GM21717 (cell line): ENCODE measurements around the gene ENTREP3.
"Not testable (repeated sequence)": the region's sequence is repeated elsewhere in the genome, so short reads cannot be mapped to it uniquely, and the experiment has no call there.

ENCODE experiments used
- ATAC-seq: cut with Tn5 transposase; IDR thresholded peaks from one replicate; pipeline ENCODE4 v1.9.1; 2021; ENCODE audit warnings: mild to moderate bottlenecking, moderate library complexity; ENCODE audit not compliant: unreplicated experiment

The ENTREP3 gene, protein sequence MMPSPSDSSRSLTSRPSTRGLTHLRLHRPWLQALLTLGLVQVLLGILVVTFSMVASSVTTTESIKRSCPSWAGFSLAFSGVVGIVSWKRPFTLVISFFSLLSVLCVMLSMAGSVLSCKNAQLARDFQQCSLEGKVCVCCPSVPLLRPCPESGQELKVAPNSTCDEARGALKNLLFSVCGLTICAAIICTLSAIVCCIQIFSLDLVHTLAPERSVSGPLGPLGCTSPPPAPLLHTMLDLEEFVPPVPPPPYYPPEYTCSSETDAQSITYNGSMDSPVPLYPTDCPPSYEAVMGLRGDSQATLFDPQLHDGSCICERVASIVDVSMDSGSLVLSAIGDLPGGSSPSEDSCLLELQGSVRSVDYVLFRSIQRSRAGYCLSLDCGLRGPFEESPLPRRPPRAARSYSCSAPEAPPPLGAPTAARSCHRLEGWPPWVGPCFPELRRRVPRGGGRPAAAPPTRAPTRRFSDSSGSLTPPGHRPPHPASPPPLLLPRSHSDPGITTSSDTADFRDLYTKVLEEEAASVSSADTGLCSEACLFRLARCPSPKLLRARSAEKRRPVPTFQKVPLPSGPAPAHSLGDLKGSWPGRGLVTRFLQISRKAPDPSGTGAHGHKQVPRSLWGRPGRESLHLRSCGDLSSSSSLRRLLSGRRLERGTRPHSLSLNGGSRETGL

DNA sequence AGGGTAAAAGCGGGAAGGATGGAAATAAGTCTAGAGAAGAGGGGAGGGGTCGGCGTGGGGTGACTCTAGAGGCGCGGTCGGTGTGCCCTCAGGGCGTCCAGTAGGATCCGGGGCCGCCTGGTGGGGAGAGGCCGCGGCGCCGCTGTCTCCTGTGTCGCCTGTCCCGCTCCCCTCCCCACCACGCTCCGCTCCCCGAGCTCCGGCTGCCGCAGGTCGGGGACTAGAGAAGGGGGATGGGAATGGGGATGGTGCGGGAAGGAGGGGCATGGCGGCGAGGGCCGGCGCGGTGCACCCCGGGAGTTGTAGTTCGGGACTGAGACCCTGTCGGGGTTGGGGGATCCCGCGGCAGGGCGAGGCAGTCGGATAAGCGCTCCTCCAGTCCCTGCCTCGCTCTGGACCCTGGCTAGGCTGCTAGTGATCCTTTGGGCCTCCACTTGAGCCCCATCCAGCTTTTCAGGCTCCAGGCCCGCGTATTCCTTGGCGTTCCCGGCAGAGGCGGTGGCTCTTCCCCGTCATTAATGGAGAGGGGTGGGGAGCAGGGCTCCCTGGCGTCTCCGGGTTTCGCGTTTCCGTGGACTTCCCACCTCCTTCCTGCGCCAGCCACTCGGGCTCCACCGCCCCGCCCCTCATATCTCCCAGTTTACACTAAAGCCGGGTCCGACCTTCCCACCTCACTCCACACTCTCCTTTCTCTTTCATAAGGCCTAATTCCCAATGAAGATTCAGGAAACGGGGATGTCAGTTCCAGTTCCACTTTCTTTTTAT is at the start of gene ENTREP3:
ENTREP3 (minus strand) TSS at position 241 of the 765 bp plus-strand sequence. CDS start 606 bp downstream, outside the sequence.
- ATAC-seq = peak; percentile 47

- no peak for ATAC-seq
Observed at GRCh38 chr1:155304558-155305063, 49.3 kb upstream of the ENTREP3 start.

GRCh38 chr1:155301342-155301841 is 46.1 kb upstream of the ENTREP3 start, which contains the start of gene PKLR:
PKLR (minus strand) TSS chr1:155301438; CDS start chr1:155301395, 43 bp downstream.
- ATAC-seq = no peak

DNA sequence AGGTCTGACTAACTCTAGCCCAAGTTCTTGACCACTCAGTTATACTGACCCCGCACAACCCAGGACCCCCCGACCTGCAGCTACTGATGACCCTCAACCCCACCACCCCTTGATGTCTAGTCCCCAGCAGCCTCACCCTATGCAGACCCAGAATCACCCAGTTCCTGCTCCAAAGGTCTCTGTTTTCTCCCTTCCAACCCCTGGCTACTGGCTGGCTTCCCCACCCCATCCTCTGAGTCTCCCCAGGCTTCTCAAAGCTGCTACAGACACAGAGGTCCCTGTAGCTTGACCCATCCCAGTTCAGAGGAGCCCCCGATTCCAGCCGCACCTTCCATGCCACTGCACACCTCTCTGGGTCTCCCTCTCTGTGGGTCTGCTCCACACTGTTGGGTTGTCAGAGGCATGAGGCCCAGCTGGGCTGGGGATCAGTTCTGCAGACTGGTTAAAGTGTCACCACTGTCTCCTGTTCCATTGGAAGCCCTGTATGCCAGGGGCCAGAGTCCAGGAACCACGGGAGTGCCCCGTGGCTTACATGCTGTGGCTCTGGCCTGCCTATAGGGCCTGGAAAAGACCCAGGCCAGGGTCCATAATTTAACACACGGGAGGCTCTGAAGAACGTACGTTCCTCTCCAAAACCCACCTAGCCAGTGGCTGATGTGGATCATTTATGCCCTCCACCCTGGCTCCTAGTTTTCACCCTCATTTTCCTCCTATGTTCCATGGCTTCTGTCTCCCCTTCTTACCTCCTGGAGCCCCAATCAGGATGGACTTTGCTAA is 45.5 kb upstream of the ENTREP3 start:
- ATAC-seq = no peak

DNA sequence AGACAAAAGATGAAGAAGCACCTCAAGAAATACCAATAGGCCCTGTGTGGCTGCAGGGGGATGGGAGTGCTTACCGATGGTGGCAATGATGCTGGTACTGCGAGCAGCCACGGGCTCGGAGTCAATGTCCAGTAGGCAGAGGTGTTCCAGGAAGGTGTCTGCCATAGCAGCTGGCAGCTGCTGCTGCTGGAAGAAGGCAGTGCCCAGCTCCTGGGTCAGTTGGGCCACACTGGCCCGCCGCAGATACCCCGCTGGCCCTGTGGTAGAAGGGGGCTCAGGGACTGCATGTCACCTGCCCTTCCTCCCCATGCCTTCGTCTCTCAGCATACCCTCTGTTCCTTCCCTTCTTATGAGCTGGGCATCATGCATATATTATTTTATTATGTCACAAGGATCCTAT is 44.7 kb upstream of the ENTREP3 start:
- ATAC-seq = no peak

- ATAC-seq = no peak
Observed at GRCh38 chr1:155297384-155297783, 42.1 kb upstream of the ENTREP3 start.

DNA sequence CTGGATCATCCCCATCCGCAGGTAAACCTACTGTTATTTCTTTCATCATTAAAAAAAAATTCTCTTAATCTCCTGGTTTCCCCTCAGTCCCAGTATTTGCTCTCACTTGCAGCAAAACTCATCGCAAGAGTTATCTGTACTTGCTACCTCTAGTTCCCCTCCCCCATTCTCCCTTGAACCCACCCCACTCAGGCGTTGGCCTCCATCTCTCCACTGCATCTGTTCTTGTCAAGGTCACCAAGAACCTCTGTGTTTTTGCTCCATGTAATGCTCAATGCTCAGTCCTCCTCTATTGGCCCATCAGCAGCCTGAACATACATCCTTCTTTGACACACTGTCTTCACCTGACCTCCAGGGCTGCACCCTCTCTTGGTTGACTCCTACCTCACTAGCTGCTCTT is 41.4 kb upstream of the ENTREP3 start:
- ATAC-seq = no peak

DNA sequence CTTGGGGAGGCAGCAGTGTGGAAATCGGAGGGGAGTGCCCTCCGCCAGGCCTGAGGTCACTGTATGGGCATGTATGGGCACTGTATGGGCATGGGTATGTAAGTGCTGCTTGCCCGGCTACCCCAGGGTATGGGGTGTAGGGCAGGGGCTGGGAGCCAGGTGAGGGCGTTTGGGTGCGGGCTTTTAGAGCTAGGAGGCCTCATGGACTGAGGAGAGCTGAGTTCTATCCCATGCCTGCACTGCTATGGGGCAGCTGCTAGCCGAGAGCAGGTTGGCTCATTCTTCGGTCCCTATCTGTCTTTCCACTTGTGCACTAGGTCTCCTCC is 40.6 kb upstream of the ENTREP3 start:
- ATAC-seq = no peak

DNA sequence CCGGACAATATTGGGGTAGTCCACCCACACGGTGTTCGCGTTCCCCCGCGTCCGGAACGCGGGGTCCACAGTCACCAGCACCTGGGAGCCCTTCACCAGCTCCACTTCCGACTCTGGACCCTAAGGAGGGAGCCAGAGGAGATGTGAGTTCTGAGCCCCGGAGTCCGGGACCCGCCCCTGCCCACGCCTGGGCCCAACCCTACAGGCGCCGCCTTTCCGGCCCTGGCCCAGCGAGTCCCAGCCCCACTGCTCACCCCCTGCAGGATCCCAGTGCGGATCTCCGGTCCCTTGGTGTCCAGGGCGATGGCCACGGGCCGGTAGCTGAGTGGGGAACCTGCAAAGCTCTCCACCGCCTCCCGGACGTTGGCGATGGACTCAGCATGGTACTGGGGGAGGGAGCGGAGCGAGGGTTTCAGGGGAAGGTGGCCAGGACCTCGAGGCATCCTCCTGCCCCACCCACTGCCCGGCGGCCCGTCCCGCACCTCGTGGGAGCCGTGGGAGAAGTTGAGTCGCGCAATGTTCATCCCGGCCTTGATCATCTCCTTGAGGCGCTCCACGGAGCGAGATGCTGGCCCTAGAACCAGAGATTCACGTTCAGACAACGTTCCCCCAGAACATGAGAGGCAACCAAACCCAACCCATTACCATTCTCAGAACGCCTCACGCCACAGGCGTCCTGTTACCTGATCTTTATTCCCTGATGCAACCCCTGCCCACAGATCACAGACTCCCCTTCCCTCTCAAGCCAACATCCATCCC is 40.1 kb upstream of the ENTREP3 start:
- ATAC-seq = no peak

GRCh38 chr1:155294520-155295182 is 39.4 kb upstream of the ENTREP3 start:
- no peak for ATAC-seq

GRCh38 chr1:155293086-155293749 is 37.9 kb upstream of the ENTREP3 start:
- no peak for ATAC-seq

GRCh38 chr1:155291006-155291405 is 35.7 kb upstream of the ENTREP3 start:
- not testable (repeated sequence) for ATAC-seq

GRCh38 chr1:155287987-155288543 is 32.8 kb upstream of the ENTREP3 start:
- ATAC-seq = no peak

- ATAC-seq = no peak
Observed at GRCh38 chr1:155286544-155286943, 31.3 kb upstream of the ENTREP3 start.

GRCh38 chr1:155285631-155286044 is 30.4 kb upstream of the ENTREP3 start:
- no peak for ATAC-seq

GRCh38 chr1:155285063-155285462 is 29.8 kb upstream of the ENTREP3 start:
- no peak for ATAC-seq

DNA sequence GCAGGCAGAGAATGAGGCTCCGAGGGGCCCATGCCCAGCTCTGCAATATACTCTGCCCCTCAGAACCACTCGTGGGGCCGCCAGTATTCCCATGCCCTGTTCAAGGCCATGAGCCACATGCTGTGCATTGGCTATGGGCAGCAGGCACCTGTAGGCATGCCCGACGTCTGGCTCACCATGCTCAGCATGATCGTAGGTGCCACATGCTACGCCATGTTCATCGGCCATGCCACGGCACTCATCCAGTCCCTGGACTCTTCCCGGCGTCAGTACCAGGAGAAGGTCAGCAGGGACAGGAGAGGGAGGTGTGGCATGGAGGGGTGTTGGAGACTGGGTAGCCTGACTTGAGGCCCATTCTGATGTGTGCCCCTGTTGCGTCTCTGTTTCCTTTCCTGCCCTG is 29.2 kb upstream of the ENTREP3 start:
- no peak for ATAC-seq

DNA sequence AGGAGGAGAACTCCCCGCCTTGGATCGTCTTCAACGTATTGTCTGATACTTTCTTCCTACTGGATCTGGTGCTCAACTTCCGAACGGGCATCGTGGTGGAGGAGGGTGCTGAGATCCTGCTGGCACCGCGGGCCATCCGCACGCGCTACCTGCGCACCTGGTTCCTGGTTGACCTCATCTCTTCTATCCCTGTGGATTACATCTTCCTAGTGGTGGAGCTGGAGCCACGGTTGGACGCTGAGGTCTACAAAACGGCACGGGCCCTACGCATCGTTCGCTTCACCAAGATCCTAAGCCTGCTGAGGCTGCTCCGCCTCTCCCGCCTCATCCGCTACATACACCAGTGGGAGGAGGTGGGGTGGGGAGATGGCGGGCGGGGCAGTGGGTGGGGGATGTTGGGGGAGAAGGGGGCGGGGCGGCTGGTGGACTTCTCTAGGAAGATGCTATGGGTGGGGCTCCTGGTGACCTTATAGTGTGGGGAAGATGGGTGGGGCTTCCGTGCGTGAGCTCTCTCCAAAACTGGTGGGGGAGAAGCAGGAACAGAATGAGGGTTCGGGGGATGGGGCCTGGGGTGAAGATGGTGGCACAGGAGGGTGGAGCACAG is 27.3 kb upstream of the ENTREP3 start:
- no peak for ATAC-seq
